ENCODE results near the gene ANGPTL7. TPM values are rescaled to one million over a fixed set of nuclear protein-coding genes. Genes with fewer than 3 reads are reported as not detected.

The ANGPTL7 gene
- total and polyA plus RNA-seq, 2 of the 8 experiments (the other 6 are each of a cell fraction or from before 2014, with no cell fraction given) = not detected

- no peaks in the 10 kb centered on the region for H3K9me3 ChIP-seq (ENCODE audit: insufficient read depth in 2 of 2, low read depth in 1 of 2, low read length in 1 of 2)
- no peak overlapping the region for H3K9ac ChIP-seq (replicated peaks in 1 of 4; ENCODE audit: extremely low read depth in 1 of 4, low read depth in 3 of 4, low read length in 3 of 4)
- no peaks in the 10 kb centered on the region; the same call in 1 of the 2 replicates for H3K23me2 ChIP-seq (ENCODE audit: low read depth, low read length)
- H2BK20ac ChIP-seq (ENCODE audit: low read length) = no peak overlapping the region
- CTCF ChIA-PET (ENCODE audit: partially characterized antibody) = no interaction called here
- WGBS, 2 experiments (ENCODE audit: extremely low coverage in 1 of 2, insufficient coverage in 1 of 2, insufficient read length in 1 of 2, insufficient replicate concordance in 2 of 2, low coverage in 1 of 2, low lambda C conversion rate in 2 of 2, missing lambda C conversion rate in 1 of 2) = 88% methylated on average over 4 of the region's 4 CpGs; no CpG with 5 or more reads in 1 of the 2 experiments
- peaks cover 0 to 2% of the 10 kb centered on the region in 2 experiments for H4K20me1 ChIP-seq (replicated peaks in 1 of 2; ENCODE audit: control insufficient read depth in 1 of 2, insufficient read depth in 2 of 2, low read length in 2 of 2)
- no peak overlapping the region for H3K14ac ChIP-seq (ENCODE audit: insufficient read length)
- FAIRE-seq (no peak), DNase-seq (ENCODE audit: low read depth in 1 of 2, low spot score in 2 of 2) (no peak)
- H3K23ac ChIP-seq (ENCODE audit: insufficient read length) = no peak overlapping the region
- no peak overlapping the region for H3K4ac ChIP-seq (replicated peaks; ENCODE audit: insufficient read length, low read depth, low read length)
- H2AK5ac ChIP-seq (ENCODE audit: low read depth, low read length) = no peak overlapping the region
- H3K79me2 ChIP-seq (ENCODE audit: control insufficient read depth in 1 of 2, insufficient read depth in 2 of 2, low read length in 2 of 2) = no peaks in the 10 kb centered on the region
- POLR2A ChIA-PET (ENCODE audit: partially characterized antibody) = interaction anchor here (1.1 kb wide), 1 partner anchor 120 kb away, joined by 3 read pairs; the partner anchor contains the start of gene MTOR
- H4K91ac ChIP-seq (replicated peaks; ENCODE audit: insufficient read length, low read length) = no peak overlapping the region
- no peak overlapping the region for H2BK12ac ChIP-seq (ENCODE audit: low read depth, low read length)
- no peak overlapping the region for H4K5ac ChIP-seq (ENCODE audit: insufficient read length, low read depth, low read length)
- no peak overlapping the region for H2BK15ac ChIP-seq (ENCODE audit: low read length)
- H3K56ac ChIP-seq (replicated peaks; ENCODE audit: insufficient read length, low read depth, low read length) = no peak overlapping the region
- H2BK120ac ChIP-seq (replicated peaks; ENCODE audit: low read depth, low read length) = no peak overlapping the region
- TF ChIP-seq CREB1 (IDR thresholded peaks at IDR 0.05) = no peak
- H2AFZ ChIP-seq (ENCODE audit: low read length) = no peak overlapping the region
- H4K8ac ChIP-seq (ENCODE audit: extremely low read depth, insufficient read depth, low read length) = no peak overlapping the region
- no peak overlapping the region for H3K18ac ChIP-seq (ENCODE audit: extremely low read depth, low read length)
- H2BK5ac ChIP-seq (ENCODE audit: low read depth, low read length) = no peak overlapping the region
- H3K4me1 ChIP-seq (replicated peaks in 1 of 4; ENCODE audit: control insufficient read depth in 3 of 4, insufficient read depth in 4 of 4, low read length in 3 of 4) = no peaks in the 10 kb centered on the region
- no peak overlapping the region for H3K4me2 ChIP-seq (ENCODE audit: insufficient read depth in 1 of 2, low read depth in 2 of 2, low read length in 2 of 2)
- H3K4me3 ChIP-seq (ENCODE audit: extremely low read depth in 1 of 4, insufficient read depth in 2 of 4, low read depth in 3 of 4, low read length in 4 of 4) = no peak overlapping the region
- H3K79me1 ChIP-seq (ENCODE audit: low read depth, low read length) = no peaks in the 10 kb centered on the region
- H3K36me3 ChIP-seq (ENCODE audit: control insufficient read depth in 2 of 4, insufficient read depth in 4 of 4, low read length in 3 of 4) = peaks cover 16 to 56% (median 43%) of the 10 kb centered on the region in 4 experiments; a peak in 7 of 8 replicates
- H3K27me3 ChIP-seq (replicated peaks in 1 of 4; ENCODE audit: control insufficient read depth in 3 of 4, extremely low read depth in 1 of 4, insufficient read depth in 3 of 4, low read length in 3 of 4) = no peaks in the 10 kb centered on the region
- no peak overlapping the region for H3K27ac ChIP-seq (ENCODE audit: low read depth, low read length)
These were observed 46.4 kb upstream of the ANGPTL7 start for GRCh38 chr1:11142618-11143391.

Data from H1 (cell line).